ENCODE results near the gene KLF16.
"Not testable (repeated sequence)": the region's sequence is repeated elsewhere in the genome, so short reads cannot be mapped to it uniquely, and the experiment has no call there.

Gene KLF16

GRCh38 chr19:1884291-1884718, 20.9 kb upstream of the KLF16 start:
- peak in 1 of 2 donors; percentile 43 for DNase-seq (ENCODE audit: low read depth in 2 of 2)

GRCh38 chr19:1883784-1884183, 20.4 kb upstream of the KLF16 start:
- DNase-seq (ENCODE audit: low read depth in 2 of 2), result no peak

- no peak for DNase-seq (ENCODE audit: low read depth in 2 of 2)
Measured at GRCh38 chr19:1882786-1883692, 19.7 kb upstream of the KLF16 start.

- peak in 1 of 2 donors; percentile 46 for DNase-seq (ENCODE audit: low read depth in 2 of 2)
Measured at GRCh38 chr19:1882089-1882785, 18.9 kb upstream of the KLF16 start.

- DNase-seq (ENCODE audit: low read depth in 2 of 2), result not testable (repeated sequence)
Measured at GRCh38 chr19:1881393-1882088, 18.2 kb upstream of the KLF16 start.

- DNase-seq (ENCODE audit: low read depth in 2 of 2), result no peak
Measured at GRCh38 chr19:1880611-1881392, 17.4 kb upstream of the KLF16 start.

- not testable (repeated sequence) for DNase-seq (ENCODE audit: low read depth in 2 of 2)
Measured at GRCh38 chr19:1879982-1880381, 16.6 kb upstream of the KLF16 start.

- not testable (repeated sequence) for DNase-seq (ENCODE audit: low read depth in 2 of 2)
Measured at GRCh38 chr19:1878583-1878982, 15.2 kb upstream of the KLF16 start.

- DNase-seq (ENCODE audit: low read depth in 2 of 2), result not testable (repeated sequence)
Measured at GRCh38 chr19:1877280-1877660, 13.9 kb upstream of the KLF16 start.

- DNase-seq (ENCODE audit: low read depth in 2 of 2), result not testable (repeated sequence)
Measured at GRCh38 chr19:1876496-1877279, 13.3 kb upstream of the KLF16 start.

GRCh38 chr19:1875646-1876495, 12.5 kb upstream of the KLF16 start:
- peak; percentile 75 to 84 for DNase-seq (ENCODE audit: low read depth in 2 of 2)

- not testable (repeated sequence) for DNase-seq (ENCODE audit: low read depth in 2 of 2)
Measured at GRCh38 chr19:1875265-1875645, 11.9 kb upstream of the KLF16 start.

GRCh38 chr19:1874554-1875185, 11.3 kb upstream of the KLF16 start:
- no peak for DNase-seq (ENCODE audit: low read depth in 2 of 2)

- no peak for DNase-seq (ENCODE audit: low read depth in 2 of 2)
Measured at GRCh38 chr19:1873524-1874473, 10.4 kb upstream of the KLF16 start.

GRCh38 chr19:1872807-1873523, 9.6 kb upstream of the KLF16 start:
- DNase-seq (ENCODE audit: low read depth in 2 of 2), result no peak

- DNase-seq (ENCODE audit: low read depth in 2 of 2), result no peak
Measured at GRCh38 chr19:1871630-1872029, 8.3 kb upstream of the KLF16 start.

GRCh38 chr19:1871140-1871597, 7.8 kb upstream of the KLF16 start:
- DNase-seq (ENCODE audit: low read depth in 2 of 2), result no peak

All from stimulated activated CD4-positive, alpha-beta T cell treated with anti-CD3 and anti-CD28 coated beads, Interleukin-1b, Interleukin-23, amount 100 ng/mL, for 4 hours (primary cell).